GM10266 (cell line): Measurements from ENCODE around the gene PTPRD.

Source experiments
- DNase-seq: peaks from one replicate; pipeline ENCODE4 v3.0.0; 2012; ENCODE audit errors: extremely low spot score
- CTCF ChIP-seq: IDR thresholded peaks from 2 replicates; pipeline ENCODE4 v1.5.1; 2012; ENCODE audit warnings: mild to moderate bottlenecking, low read depth; ENCODE audit not compliant: control insufficient read depth, insufficient read depth; ENCODE audit errors: missing control alignments

Gene PTPRD

DNA sequence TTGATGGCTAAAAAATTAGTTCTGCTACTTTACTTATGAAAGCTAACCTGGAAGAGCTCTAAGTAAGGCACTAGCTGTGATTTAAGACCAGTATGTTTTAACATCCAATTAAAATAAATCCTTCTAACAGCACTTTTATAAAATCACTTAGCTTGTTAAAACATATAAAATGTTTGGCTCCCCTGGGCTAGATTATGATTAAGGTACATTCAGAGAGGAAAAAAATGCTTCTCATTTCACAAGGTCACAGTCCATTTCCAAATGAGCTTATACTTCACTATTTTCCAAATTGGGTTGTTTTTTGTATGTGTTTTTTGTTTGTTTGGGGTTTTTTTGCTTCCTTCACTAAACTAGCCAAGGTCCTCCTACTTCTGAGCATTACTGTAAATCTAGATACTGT, 1938.3 kb downstream of the PTPRD start:
- TF ChIP-seq CTCF = no peak
- no peak for DNase-seq

GRCh38 chr9:8673830-8674229, 1939.0 kb downstream of the PTPRD start:
- no peak for TF ChIP-seq CTCF
- no peak for DNase-seq

DNA sequence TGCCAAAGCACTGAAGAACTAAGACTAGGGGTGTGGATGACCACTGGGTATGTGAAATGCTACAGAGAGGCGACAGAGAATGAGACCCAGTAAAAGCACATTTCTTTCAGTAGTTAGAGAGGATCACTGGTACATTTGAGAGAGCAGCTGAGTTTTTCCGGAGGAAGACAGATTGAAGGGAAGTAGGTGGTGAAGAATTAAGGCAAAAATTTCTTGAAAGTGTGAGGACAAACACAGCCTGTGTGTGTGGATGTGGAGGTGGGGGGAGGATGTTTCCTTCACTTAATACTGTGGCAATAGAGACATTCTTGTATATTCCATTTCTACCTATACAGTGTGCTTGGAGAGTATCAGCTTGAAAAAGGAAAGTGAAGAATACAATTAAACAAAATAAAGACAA, 1942.1 kb downstream of the PTPRD start:
- no peak for TF ChIP-seq CTCF
- no peak for DNase-seq

DNA sequence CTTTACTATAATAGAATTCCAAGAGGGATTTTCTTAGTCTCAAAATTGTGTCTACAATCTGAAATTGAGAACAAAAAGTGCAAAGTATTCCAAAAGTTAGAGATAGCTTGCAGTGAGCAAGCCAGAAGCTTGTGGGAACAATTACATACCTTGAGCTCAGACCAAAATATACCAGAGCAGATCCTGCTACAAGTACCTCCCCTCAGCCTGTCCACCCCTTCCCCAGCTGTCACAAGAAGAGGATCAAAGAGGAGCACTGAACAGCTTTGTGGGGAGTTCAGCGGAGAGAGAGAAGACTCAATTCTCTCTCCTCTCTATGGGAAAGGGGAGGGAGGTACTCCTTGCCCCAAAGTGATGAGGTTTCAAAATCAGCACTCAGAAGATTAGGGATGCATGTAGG, 1944.1 kb downstream of the PTPRD start:
- DNase-seq = no peak
- no peak for TF ChIP-seq CTCF

DNA sequence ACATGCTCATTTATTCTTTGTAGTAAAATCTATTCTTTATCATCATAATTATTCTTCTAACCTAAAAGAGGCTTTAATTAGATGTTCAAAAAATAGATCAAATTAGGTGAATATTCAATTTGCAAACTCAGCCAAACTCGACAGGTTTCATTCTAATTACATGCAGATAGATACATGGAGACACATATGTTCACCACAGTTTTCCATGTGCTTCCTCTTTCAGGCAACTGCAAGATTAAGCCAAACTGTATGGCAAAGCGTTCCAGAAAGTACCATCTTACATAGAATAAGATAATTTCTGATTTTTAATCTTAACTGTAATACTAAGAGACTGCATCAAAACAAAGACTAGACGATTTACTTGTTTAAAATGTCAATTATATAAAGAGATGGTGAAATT, 1944.6 kb downstream of the PTPRD start:
- no peak for DNase-seq
- TF ChIP-seq CTCF = no peak

GRCh38 chr9:8666060-8666459, 1946.7 kb downstream of the PTPRD start:
- no peak for TF ChIP-seq CTCF

GRCh38 chr9:8660383-8660782, 1952.4 kb downstream of the PTPRD start:
- DNase-seq = no peak
- TF ChIP-seq CTCF = no peak

More at GRCh38 chr9:8666060-8666459, 1946.7 kb downstream of the PTPRD start:
- DNase-seq = no peak
